Fibroblast of villous mesenchyme (primary cell): ENCODE data around the gene TNIP3. TPM values are rescaled to one million over a fixed set of nuclear protein-coding genes. Genes with fewer than 3 reads are reported as not detected.

Experiments used
- DNase-seq: peaks from one replicate; pipeline ENCODE4 v3.0.0-alpha.2; 2010; ENCODE audit warnings: low read depth
- H3K4me3 ChIP-seq: 2 replicates; pipeline ENCODE4 v1.5.1; 2011; ENCODE audit warnings: low read depth, mild to moderate bottlenecking, low read length
- total RNA-seq: library from RNA; depleted of rRNA; stranded (reverse); fragments of >200 nt; gene quantifications from 2 replicates; pipeline ENCODE4 v1.2.3, GENCODE V29; 2012
- TF ChIP-seq, protein P1 (sequence below): IDR thresholded peaks from 2 replicates; pipeline ENCODE4 v1.5.1; 2012; ENCODE audit warnings: low read depth, mild to moderate bottlenecking, low read length; ENCODE audit not compliant: insufficient read depth

TNIP3 gene
- total RNA-seq, 1 donor, result 0.43 TPM

DNA sequence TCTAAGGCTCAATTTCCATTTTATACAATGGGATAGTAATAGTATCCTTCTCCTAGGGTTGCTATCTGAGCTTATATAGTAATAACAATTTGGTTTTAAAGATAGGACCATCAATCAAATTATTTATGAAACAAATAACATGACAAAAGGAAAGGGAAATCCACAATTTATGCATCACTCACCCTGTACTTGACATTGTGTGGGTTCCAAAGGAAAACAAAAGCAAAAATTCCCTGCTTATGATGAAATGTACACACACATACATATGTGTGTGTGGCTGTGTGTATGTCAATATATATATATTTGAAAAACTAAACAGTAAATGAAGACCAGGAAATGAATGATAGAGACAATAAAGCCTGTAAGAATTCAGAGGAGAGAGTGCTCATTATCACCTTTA lies 2.9 kb upstream of the TNIP3 start:
- TF ChIP-seq, protein P1, sequence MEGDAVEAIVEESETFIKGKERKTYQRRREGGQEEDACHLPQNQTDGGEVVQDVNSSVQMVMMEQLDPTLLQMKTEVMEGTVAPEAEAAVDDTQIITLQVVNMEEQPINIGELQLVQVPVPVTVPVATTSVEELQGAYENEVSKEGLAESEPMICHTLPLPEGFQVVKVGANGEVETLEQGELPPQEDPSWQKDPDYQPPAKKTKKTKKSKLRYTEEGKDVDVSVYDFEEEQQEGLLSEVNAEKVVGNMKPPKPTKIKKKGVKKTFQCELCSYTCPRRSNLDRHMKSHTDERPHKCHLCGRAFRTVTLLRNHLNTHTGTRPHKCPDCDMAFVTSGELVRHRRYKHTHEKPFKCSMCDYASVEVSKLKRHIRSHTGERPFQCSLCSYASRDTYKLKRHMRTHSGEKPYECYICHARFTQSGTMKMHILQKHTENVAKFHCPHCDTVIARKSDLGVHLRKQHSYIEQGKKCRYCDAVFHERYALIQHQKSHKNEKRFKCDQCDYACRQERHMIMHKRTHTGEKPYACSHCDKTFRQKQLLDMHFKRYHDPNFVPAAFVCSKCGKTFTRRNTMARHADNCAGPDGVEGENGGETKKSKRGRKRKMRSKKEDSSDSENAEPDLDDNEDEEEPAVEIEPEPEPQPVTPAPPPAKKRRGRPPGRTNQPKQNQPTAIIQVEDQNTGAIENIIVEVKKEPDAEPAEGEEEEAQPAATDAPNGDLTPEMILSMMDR, result no peak
- DNase-seq, result no peak
- H3K4me3 ChIP-seq, result no peak overlapping the region

DNA sequence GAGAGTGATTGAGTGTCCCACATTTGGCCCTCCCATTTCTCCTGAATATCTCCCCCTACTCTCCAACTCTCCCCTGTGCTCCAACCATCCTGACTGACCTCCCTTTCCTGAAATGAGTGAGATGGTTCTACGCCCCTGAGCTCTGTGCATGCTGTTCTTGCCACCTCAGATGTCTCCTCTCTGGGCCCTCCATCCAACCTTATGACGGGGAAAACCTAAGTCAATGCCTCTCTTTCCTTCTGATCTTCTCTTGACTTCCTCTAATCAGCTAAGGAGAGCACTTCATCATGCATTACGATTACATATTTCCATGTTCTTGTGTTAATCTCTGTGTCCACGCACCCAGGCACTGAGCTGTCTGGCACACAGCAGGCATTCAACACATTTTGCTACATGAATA lies 1.1 kb upstream of the TNIP3 start:
- DNase-seq, result no peak
- H3K4me3 ChIP-seq, result no peak overlapping the region
- TF ChIP-seq, protein P1, result no peak

DNA sequence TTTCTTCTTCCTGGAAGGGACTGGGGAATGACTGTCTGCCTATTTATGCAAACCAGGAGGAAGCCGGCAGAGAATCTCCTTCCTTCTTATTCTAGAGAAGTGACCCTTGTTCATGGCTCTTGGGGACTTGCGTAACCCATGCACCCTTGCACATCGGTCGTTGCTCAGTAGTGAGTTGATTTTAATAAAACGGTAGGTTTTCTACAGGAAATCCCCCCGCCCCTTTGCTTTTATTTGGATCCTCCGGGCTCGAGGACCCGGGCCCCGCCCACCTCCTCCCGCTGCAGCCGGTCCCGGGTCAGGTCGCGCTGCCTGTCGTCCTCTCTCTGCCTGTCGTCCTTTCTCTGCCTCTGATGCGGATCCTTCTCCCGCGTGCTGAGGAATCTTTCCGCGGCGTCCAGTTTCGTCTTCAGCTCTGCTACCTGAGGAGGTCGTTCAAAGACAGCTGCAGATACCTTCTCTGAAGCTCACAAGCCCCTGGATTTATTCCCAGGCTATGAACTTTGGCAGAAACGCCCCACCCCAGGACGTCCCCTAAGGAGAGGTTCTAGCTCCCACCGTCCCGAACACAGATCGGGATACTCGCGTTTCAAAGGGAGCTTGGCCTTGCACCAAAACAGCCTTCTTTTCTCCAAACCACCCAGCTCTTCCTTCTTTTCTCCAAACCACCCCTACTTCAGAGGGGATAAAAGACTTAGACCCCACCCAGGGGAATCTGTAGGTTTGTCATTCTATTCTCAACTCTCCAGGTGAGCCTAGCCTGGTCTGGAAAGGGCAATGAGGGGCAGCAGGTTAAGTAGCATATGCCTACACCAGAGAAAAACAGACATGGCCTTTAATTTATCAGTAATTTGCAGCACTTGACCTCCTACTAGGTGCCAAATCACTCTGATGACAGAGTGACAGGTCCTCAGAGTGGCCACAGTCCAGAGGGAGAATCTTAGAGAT lies 7.0 kb downstream of the TNIP3 start:
- no peak for DNase-seq
- TF ChIP-seq, protein P1, result no peak
- H3K4me3 ChIP-seq, result peak overlapping the region; percentile 59

DNA sequence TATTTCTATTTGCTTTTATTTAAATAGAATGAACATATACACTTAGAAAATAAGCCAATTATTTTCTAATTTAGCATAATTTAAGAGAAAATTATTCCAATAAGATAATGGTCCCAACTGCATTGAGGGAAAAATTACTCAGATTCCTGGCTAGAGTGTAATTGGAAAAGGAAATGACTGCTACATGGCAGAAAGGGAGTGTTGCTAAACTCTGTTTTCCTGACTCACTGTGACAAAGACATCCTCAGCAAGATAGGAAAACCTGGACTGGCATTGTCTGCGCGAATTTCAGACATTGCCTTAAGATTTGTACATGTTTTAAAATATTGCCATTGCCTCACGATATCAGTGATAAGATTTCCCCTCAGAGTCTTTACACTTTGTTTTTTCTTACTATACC lies 8.2 kb downstream of the TNIP3 start:
- DNase-seq, result peak; percentile 61
- TF ChIP-seq, protein P1, result no peak
- peak overlapping the region; percentile 19 for H3K4me3 ChIP-seq

DNA sequence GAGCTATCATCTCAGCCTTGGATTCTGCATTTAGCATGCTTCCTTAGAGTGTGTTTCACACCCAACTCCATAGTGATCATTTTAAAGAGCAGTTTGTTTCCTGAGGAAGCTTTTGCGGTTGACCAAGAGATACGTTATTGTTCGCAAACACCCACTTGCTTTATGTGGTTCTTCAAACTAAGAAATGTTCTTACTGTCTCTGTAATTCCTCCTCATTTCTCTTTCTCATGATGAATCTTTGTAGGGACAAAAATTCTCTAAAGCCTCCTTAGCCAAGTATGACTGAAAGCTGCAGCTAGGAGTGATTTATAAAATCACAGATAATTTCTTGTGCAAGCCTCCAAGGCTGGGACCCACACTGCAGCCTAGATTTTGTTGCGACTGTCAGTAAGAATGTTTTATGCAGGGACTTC lies 10.0 kb downstream of the TNIP3 start:
- H3K4me3 ChIP-seq, result no peak overlapping the region
- DNase-seq, result no peak
- TF ChIP-seq, protein P1, result no peak

DNA sequence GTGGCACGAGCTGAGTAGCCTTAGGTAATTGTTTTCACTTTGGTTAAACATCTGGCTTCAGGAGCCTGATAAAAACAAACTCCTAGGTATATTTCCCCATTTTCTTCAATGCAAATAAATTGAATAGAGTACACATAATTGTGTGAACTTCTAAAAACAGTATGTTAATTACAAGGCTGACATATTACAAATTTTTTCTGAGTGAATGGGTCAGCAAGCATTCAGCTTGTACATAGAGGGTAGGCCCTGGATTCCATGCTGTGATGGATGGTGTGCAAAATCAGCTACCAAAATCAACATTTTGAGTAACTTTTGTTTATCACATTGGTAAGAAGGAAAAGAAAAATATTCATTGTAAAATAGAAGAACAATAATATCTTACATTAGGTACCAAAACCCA lies 12.2 kb downstream of the TNIP3 start:
- no peak for DNase-seq
- TF ChIP-seq, protein P1, result no peak
- H3K4me3 ChIP-seq, result no peak overlapping the region
